Activated CD4-positive, CD25-positive, alpha-beta regulatory T cell treated with anti-CD3 and anti-CD28 coated beads, Interleukin-2, amount 50 U/mL, for 16 hours (primary cell): Measurements from ENCODE around the gene COMP.

Source experiments
- DNase-seq: peaks from one replicate; pipeline ENCODE4 v3.0.0-alpha.2; 2020; ENCODE audit warnings: low read depth, low spot score

COMP gene

GRCh38 chr19:18804139-18804601, 13.1 kb upstream of the COMP start:
- no peak for DNase-seq

- no peak for DNase-seq
These were observed 12.5 kb upstream of the COMP start for GRCh38 chr19:18803550-18804138.

- no peak for DNase-seq
These were observed 11.2 kb upstream of the COMP start for GRCh38 chr19:18802354-18802753.

- DNase-seq = no peak
These were observed 9.5 kb upstream of the COMP start for GRCh38 chr19:18800636-18801035.

GRCh38 chr19:18800079-18800478, 9.0 kb upstream of the COMP start:
- no peak for DNase-seq

GRCh38 chr19:18799389-18799970, 8.4 kb upstream of the COMP start:
- DNase-seq = no peak

GRCh38 chr19:18798384-18799352, 7.6 kb upstream of the COMP start:
- no peak for DNase-seq

GRCh38 chr19:18796239-18796638, 5.1 kb upstream of the COMP start:
- DNase-seq = no peak

- DNase-seq = no peak
These were observed 4.4 kb upstream of the COMP start for GRCh38 chr19:18795540-18795939.

GRCh38 chr19:18794692-18795091, 3.6 kb upstream of the COMP start:
- no peak for DNase-seq

- no peak for DNase-seq
These were observed 2.9 kb upstream of the COMP start for GRCh38 chr19:18794029-18794313.

- DNase-seq = no peak
These were observed 2.3 kb upstream of the COMP start for GRCh38 chr19:18793144-18794028.

- no peak for DNase-seq
These were observed 1.6 kb upstream of the COMP start for GRCh38 chr19:18792661-18793060.

GRCh38 chr19:18791315-18791678, 192 bp upstream of the COMP start:
- DNase-seq = no peak

GRCh38 chr19:18789883-18790565, 1.1 kb downstream of the COMP start:
- DNase-seq = no peak

GRCh38 chr19:18789422-18789869, 1.7 kb downstream of the COMP start:
- no peak for DNase-seq

GRCh38 chr19:18788529-18789421, 2.3 kb downstream of the COMP start:
- no peak for DNase-seq

GRCh38 chr19:18785179-18786124, 5.7 kb downstream of the COMP start:
- peak; percentile 33 for DNase-seq

- DNase-seq = no peak
These were observed 6.4 kb downstream of the COMP start for GRCh38 chr19:18784786-18785120.
